HG03196 (cell line): ENCODE data around the gene ZFP64.
"Not testable (repeated sequence)": the region's sequence is repeated elsewhere in the genome, so short reads cannot be mapped to it uniquely, and the experiment has no call there.

ENCODE experiments used
- ATAC-seq: cut with Tn5 transposase; IDR thresholded peaks from one replicate; pipeline ENCODE4 v1.9.1; 2021; ENCODE audit not compliant: unreplicated experiment

Gene ZFP64

GRCh38 chr20:52207020-52207810 lies 15.6 kb upstream of the ZFP64 start:
- ATAC-seq, result no peak

DNA sequence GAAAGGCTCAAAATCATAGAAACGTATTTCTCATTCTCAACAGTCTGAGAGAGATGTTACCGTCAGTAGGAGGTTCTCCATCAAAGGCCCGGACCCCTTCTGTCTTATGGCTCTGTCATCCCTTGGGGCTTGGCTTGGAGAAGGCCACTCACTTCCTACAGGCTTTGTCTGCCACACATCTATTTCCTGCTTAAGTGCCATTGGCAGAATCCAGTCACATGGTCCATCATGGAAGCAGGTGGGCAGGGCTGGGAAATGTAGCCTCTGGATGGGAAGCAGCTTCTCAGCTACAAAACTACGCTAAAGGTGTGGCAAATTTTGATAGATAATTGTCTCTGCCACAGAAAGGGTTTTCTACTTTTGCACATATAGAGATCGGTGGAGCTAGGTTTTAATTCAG lies 12.6 kb upstream of the ZFP64 start:
- no peak for ATAC-seq

DNA sequence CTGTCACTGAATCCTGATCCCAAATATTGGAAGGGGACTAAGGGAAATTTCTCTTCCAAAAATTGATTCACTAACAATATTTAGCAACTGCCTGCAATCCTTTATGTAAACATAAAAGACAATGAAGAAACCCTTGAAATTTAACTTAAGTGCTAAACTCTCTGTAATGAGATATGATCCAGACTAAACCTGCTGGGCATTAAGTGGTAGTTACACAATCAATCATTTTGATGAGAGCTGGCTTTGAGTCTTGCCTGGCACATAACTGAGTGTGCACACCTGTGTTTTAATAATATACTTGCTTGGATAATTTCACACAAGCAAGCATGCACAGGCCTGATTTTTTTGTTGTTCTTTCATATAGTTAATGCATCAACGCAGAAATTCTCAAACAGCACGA lies 9.8 kb upstream of the ZFP64 start:
- no peak for ATAC-seq

- no peak for ATAC-seq
Measured at GRCh38 chr20:52200870-52201269, 9.3 kb upstream of the ZFP64 start.

DNA sequence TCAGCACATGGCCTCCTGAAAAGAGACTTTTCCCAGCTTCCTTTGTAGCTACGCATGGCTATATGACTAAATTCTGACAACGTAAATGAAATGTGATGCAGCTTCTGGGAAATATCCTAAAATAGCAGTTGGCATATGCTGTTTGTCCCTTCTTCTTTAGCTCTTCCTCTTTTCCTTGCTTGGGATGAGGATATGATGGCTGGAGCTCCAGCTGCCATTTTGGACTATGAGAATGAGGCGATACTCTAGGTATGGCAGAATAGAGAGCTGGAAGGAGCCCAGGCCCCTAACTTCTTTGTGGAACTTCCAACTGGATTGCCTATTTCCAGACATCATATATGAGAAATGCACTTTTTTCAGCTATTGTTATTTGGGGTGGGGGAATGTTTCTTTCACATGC lies 5.3 kb upstream of the ZFP64 start:
- no peak for ATAC-seq

- no peak for ATAC-seq
Measured at GRCh38 chr20:52193886-52194545, 2.4 kb upstream of the ZFP64 start.

GRCh38 chr20:52193133-52193532 lies 1.6 kb upstream of the ZFP64 start:
- ATAC-seq, result no peak

DNA sequence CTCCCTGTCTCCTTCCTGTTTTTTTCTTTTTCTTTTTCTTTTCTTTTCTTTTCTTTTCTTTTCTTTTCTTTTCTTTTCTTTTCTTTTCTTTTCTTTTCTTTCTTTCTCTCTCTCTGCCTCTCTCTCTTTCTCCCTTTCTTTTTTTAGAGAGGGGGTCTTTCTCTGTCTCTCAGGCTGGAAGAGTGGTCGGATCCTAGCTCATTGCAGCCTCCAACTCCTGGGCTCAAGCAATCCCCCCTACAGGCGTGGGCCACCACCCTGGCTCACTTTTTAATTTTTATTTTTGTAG lies 1.1 kb upstream of the ZFP64 start:
- ATAC-seq, result not testable (repeated sequence)

GRCh38 chr20:52191916-52192718 lies 538 bp upstream of the ZFP64 start:
- ATAC-seq, result peak; percentile 46

DNA sequence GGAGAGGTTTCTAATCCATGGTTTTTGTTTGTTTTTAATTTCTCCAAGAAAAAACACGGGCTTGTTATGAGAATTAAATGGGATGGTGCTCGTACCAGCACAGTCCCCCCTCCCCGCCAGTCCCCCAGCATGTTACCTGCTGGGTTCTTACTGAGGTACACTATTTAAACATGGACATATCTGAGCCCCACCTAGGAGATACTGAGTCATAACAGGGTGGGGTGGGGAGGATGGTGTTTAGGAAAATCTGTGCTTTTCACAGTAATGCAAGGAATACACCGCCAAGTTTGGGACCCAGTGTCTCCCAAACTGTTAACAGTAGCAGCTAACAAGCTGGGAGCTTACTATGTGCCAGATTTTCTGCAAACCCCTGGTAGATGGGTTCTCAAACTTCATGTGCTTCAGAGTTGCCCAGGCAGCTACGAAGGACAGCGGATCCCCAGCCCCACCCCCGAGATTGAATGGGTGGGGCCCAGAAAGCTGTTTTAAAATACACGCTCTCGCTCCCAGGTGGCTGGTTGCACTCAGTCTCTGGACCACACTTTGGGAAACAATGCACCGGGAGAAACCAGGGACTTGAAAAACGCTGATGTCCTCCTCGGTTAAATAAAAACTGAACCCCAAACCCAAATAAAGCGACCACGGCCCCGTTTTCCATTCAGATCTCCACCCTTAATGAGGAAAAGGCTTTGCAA lies 995 bp downstream of the ZFP64 start:
- peak; percentile 32 for ATAC-seq

- ATAC-seq, result no peak
Measured at GRCh38 chr20:52181766-52182165, 9.8 kb downstream of the ZFP64 start.

DNA sequence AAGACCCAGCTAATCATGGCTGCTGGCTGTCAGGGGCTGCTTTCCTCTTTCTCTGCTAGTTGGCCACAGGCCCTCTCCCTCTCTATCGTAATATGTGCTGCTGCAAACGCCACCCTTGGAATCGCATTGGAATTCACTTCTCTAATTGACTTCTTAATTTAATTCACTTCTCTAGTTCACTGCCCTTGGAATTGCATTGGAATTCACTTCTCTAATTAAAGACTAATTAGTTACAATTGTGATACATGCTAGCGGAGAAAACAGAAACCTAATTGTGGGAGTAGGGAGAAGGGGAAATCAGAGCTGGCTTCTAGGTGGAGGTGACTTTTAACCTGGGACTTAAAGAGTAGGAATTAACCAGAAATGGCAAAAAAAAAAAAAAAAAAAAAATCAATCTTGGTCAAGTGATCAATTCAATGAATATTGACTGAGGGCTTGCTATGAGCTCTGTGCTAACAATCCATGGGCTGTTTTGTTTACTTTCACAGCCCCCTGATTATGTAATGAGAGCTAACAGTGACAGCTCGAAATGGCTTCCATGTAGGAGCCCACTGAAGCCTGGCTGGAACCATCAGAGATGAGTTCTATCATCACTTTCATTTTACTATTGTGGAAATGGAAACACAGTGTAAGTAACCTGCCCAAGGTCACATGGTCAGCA lies 11.3 kb downstream of the ZFP64 start:
- ATAC-seq, result no peak

DNA sequence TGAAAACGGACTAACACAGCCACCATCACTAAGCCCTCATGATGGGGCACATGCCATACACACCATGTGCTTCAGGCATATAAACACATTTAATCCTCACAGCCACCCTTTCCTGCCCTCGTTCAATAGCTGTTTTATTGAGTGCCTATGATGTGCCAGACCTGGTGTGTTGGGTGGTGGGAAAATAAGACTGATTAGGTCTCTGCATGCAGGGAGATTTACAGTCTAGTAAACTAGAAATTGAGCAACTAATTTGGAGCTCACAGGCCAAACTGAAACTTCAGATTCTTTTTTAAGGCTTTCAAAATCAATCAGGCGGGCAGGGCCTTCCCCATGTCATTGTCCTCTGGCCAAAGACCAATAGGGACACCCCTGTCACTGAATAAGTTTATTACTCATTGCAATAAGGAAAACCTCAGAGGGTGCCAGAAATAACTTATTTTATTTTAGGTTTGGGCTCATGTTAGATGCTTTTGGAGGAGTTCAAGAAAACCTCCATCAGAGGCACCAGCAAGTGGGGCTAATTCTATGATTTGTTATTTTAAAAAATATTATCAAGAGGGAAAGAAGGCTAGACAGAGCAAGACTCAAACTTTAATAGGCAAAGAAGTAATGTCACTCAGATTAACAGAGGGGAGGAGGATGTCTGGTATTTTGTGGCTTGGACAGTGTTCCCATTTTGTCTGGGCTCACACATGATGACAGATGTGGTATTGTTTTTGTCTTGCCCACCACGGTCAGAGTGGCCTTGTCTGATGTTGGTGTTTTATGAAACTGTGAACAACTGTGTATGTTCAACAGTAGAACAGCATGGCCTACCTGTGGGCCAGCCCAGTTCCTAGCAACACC lies 12.0 kb downstream of the ZFP64 start:
- ATAC-seq, result peak; percentile 95

GRCh38 chr20:52178691-52179090 lies 12.9 kb downstream of the ZFP64 start:
- ATAC-seq, result no peak

DNA sequence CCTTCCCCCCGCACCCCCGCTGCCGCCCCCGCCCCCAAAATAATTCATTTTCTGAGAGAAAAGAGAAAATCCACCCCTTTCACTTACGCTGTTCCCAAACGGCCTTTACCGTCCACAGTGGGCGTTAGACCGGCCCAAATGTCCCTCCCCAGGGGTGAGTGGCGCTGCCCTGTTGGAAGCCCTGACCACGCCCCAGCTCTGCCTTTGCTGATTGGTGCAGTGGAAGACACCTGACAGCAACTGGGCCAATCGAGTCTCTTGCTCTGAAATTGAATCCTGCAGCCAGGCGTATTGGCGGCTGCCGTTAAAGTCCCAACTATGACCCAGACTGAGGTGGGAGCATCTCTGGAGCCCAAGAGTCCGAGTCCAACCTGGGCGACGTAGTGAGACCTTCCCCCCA lies 15.7 kb downstream of the ZFP64 start:
- ATAC-seq, result no peak

DNA sequence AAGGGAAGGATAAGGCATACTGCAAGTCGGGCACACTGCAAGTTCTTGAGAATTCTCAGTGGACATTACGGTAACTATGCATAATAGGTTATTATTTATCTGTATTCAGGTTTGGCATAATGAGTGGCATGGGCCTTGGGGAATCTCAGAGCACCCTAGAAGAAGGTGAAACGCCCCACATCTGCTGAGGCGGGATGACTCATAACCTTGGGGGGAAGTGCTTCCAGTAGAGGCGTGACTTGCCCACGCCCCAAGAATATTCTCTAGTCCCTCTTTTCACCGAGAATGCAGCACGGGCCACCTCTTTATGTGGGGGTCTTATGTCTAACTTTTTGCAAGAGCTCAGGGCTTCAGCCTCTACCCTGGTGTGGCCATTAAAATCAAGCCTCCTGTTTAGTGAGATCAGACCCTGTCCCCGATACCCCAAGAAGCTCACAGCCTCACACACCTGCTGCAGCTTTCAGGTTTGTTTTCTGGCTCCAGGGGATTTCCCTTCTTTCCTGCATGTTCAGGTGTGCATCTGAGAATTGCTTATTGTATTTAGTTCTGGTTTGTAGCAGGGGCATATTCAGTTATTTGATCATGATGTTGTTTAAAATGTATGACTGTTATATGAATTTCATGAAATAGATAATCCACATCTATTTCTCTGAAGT lies 19.1 kb downstream of the ZFP64 start:
- peak; percentile 80 for ATAC-seq

GRCh38 chr20:52171025-52171424 lies 20.6 kb downstream of the ZFP64 start:
- ATAC-seq, result no peak

DNA sequence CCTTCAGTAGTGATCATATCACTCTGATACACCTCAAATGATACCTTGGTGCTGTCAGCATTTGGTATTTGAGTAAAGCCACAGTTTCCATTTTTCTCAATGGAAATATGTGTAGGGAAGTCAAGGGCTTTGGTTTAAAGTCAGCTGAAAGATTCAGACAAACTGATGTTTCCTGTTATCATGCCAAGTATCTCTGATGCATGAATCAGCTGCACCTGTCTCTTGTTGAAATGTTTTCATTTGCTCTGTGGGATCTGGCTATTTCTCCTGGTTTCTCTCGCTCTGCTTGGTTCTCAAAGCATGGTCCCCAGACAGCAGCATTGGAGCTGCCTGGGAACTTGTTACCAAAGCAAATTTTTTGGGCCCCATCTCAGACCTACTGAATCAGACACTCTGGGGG lies 23.5 kb downstream of the ZFP64 start:
- ATAC-seq, result no peak

GRCh38 chr20:52167232-52167840 lies 24.2 kb downstream of the ZFP64 start:
- ATAC-seq, result no peak
